Motor neuron (in vitro differentiated cells): Measurements from ENCODE around the gene LRRC66. TPM values are rescaled to one million over a fixed set of nuclear protein-coding genes. Genes with fewer than 3 reads are reported as not detected.

Source experiments
- ATAC-seq, 8 experiments: fragments of 200-7000 bp; cut with Tn5 transposase; replicated peaks in 6 of 8; 2 replicates each; pipeline ENCODE4 v1.8.0; 2021; ENCODE audit warnings: mild to moderate bottlenecking in 8 of 8, moderate library complexity in 8 of 8
- H3K27ac ChIP-seq, 2 donors: fragments of 250-450 bp; sonication (Bioruptor Pico); 2 replicates each; pipeline ENCODE4 v1.9.0; 2021; ENCODE audit warnings: antibody characterized with exemption in 2 of 2, mild to moderate bottlenecking in 2 of 2, moderate library complexity in 1 of 2
- H3K4me1 ChIP-seq, 2 donors: fragments of 250-450 bp; sonication (Bioruptor Pico); replicated peaks in 1 of 2; 2 replicates each; pipeline ENCODE4 v1.6.1; 2021; ENCODE audit warnings: antibody characterized with exemption in 2 of 2, mild to moderate bottlenecking in 2 of 2, moderate library complexity in 1 of 2
- H3K4me3 ChIP-seq, 5 donors: fragments of 250-450 bp; sonication (Bioruptor Pico); 2 replicates each; pipeline ENCODE4 v1.9.0; 2021; ENCODE audit warnings: antibody characterized with exemption in 5 of 5, mild to moderate bottlenecking in 5 of 5, moderate library complexity in 4 of 5
- WGBS, 10 experiments: fragments of 450-650 bp; shearing (Covaris generic); methylation state at CpG; one replicate each; pipeline ENCODE4 v1.0.0; 2022; 5-methylcytosine and 5-hydroxymethylcytosine counted together
- in situ Hi-C, 9 experiments: fragments of 400-800 bp; cut with MboI; loops; one replicate each; pipeline ENCODE4 v1.15.0; 2021; ENCODE audit warnings: low sequenced_read_pairs in 9 of 9, low pct_unique_long_range_greater_than_20kb in 2 of 9; ENCODE audit not compliant: unreplicated experiment in 9 of 9
- total RNA-seq, 8 experiments: library from RNA; unstranded; fragments of 300-600 nt; gene quantifications; 2 replicates each; pipeline versions ENCODE4 v1.2.3 to v1.2.4, GENCODE V29; 2022

LRRC66 gene
- total RNA-seq, 8 experiments from 2014 or later, result 0.11 to 5.5 (median 0.54) TPM

- Histone ChIP-seq H3K4me1 (peaks cover 12 to 27% of the 10 kb centered on the region in 2 donors), H3K4me3 (peak overlapping the region; percentile 53 to 82 (median 66)), H3K27ac (peak overlapping the region; percentile 79 to 83)
- ATAC-seq, result peak; percentile 50 to 74 (median 71)
- WGBS, 10 experiments, result 0% methylated on average over 1 to 8 of the region's 25 CpGs; no CpG with 5 or more reads in 5 of the 10 experiments
- in situ Hi-C loops, result no loop called here
Measured at GRCh38 chr4:52037689-52038102, 17.5 kb upstream of the LRRC66 start.

DNA sequence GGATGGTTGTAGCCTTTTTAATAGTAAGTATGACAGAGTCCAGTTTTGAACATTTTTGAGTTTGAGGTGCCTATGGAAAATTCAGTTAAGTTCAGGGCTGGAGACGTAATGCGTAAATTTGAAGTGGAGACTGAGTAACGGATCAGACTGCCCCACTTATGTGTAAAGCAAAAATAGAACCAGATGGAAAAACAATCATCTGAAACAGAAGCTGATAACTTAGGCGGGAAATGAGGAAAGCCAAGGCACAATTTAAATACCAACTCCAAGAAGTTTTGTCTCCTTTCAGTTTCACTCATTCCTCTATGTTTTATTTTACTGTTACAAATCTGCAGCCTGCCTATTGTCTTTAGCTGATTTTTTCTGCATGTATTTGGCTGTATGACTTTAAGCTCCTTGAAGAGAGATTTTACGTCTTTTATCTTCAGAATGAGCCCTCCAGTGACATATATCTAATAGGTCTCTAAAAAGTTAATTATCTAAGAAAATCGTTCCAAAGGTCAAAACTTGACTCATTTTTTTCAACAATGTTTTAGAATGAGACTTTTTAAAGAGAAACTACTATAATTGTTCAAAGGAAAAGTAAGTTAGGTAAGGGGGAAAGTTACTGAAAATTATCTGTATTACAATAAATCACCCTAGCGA lies 16.8 kb upstream of the LRRC66 start:
- no peak for ATAC-seq
- 11 to 78% (median 43%) methylated on average over 3 to 7 of the region's 7 CpGs; no CpG with 5 or more reads in 1 of the 10 experiments for WGBS, 10 experiments
- in situ Hi-C loops, result no loop called here
- H3K4me1 ChIP-seq, result peaks cover 12 to 27% of the 10 kb centered on the region in 2 donors
- peak overlapping the region; percentile 53 to 82 (median 66) for H3K4me3 ChIP-seq
- no peak overlapping the region for H3K27ac ChIP-seq

DNA sequence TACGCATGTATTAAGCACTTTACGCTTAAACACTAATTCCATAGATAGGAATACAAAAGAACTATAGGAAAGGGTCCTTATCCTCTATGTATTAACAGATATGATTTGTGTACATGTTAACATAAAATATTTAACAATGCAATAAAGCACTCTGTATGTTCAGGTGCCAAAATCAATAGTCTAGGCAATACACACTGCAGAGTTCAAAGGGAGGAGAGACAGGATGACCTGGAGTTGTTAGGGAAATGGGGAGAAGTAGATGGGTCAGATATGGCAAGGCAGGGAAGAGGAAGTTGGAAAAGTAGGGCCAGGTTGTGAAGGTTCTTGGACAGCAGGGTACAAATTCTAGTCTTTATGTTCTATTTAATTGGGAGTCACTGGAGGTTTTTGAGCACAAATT lies 15.0 kb upstream of the LRRC66 start:
- 70 to 100% (median 100%) methylated on average over 1 to 2 of the region's 2 CpGs; no CpG with 5 or more reads in 1 of the 10 experiments for WGBS, 10 experiments
- Histone ChIP-seq H3K4me3 (no peak overlapping the region), H3K27ac (no peak overlapping the region), H3K4me1 (peaks cover 12 to 27% of the 10 kb centered on the region in 2 donors)
- ATAC-seq, result no peak
- in situ Hi-C loops, result no loop called here

DNA sequence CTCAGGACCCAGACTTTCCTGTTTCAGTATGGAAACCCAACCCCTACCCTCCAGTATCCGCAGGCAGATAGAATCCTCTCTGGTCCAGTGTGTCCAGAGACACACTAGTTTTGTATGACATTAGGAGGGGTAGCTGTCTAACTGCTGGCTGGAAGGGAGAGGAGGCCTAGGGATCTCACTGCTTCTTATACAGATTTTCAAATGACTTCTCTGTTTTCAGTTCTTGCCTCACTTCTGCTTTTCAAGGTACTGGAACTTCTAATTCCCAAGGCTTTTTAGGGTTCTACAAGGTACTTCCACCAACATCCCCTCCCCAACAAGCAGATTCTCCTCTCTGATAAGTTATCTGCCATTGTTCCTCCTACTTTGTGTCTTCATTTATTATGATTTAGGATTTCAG lies 11.8 kb upstream of the LRRC66 start:
- WGBS, 10 experiments, result 100% methylated on average over 1 of the region's 1 CpG; no CpG with 5 or more reads in 9 of the 10 experiments
- H3K27ac ChIP-seq, result no peak overlapping the region
- in situ Hi-C loops, result no loop called here
- no peak for ATAC-seq
- H3K4me1 ChIP-seq, result peaks cover 11 to 16% of the 10 kb centered on the region in 2 donors
- H3K4me3 ChIP-seq, result no peak overlapping the region

GRCh38 chr4:52028970-52029369 lies 8.8 kb upstream of the LRRC66 start:
- 33 to 100% (median 82%) methylated on average over 1 of the region's 1 CpG; no CpG with 5 or more reads in 3 of the 10 experiments for WGBS, 10 experiments
- Histone ChIP-seq H3K4me1 (no peaks in the 10 kb centered on the region), H3K27ac (no peak overlapping the region), H3K4me3 (no peak overlapping the region)
- in situ Hi-C loops, result no loop called here
- ATAC-seq, result peak in 3 of 8 experiments; percentile 47 to 80 (median 76)

GRCh38 chr4:52017814-52018213 lies 2.3 kb downstream of the LRRC66 start:
- Histone ChIP-seq H3K4me1 (no peaks in the 10 kb centered on the region), H3K27ac (no peak overlapping the region), H3K4me3 (no peak overlapping the region)
- no peak for ATAC-seq
- 0 to 100% (median 50%) methylated on average over 1 of the region's 1 CpG; no CpG with 5 or more reads in 4 of the 10 experiments for WGBS, 10 experiments
- in situ Hi-C loops, result no loop called here

DNA sequence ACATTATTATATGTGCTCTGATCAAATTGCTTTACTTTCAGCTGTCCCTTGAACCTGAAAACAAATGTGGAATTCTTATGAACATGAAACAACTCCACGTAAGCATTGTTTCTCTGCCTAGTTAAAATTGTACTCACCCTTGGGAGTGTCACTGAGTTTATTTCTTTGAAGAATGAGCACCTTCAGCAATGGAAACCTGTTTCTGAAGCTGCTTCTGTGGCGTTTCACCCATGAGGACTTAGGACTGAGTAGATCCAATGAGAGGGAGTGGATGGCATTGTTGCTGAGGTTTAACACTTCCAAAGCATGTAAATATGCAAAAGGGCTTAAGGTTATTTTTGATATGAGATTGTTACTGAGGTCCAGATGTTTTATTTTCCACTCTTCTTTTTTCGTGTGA lies 3.2 kb downstream of the LRRC66 start:
- Histone ChIP-seq H3K4me1 (no peaks in the 10 kb centered on the region), H3K27ac (no peak overlapping the region), H3K4me3 (no peak overlapping the region)
- WGBS, 10 experiments, result 30 to 100% (median 76%) methylated on average over 2 to 3 of the region's 3 CpGs; no CpG with 5 or more reads in 1 of the 10 experiments
- in situ Hi-C loops, result no loop called here
- ATAC-seq, result peak in 2 of 8 experiments; percentile 10 to 17

DNA sequence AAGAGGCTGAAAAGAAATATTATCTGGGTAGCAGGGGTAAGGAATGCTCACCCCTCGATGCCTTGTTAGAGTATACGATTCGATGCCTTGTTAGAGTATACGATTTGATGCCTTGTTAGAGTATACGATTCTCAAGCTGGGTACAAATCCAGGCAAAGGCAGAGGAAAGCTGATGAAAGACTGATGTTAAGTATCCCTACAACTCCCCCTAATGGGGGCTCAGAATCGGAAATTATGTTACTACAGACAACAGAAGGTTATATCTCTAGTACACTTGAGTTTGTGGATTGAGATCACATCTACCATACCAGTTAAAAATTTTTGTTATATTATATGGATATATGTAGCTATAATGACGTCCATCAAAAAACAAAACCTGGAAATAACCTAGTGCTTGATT lies 4.8 kb downstream of the LRRC66 start:
- in situ Hi-C loops, result no loop called here

GRCh38 chr4:52014903-52015302 lies 5.3 kb downstream of the LRRC66 start:
- in situ Hi-C loops, result no loop called here
- H3K27ac ChIP-seq, result no peak overlapping the region
- no peak for ATAC-seq
- H3K4me1 ChIP-seq, result no peaks in the 10 kb centered on the region
- no peak overlapping the region for H3K4me3 ChIP-seq
- WGBS, 10 experiments, result 20 to 60% (median 33%) methylated on average over 1 of the region's 1 CpG; no CpG with 5 or more reads in 6 of the 10 experiments

More for the DNA sequence above, 4.8 kb downstream of the LRRC66 start:
- H3K27ac ChIP-seq, result no peak overlapping the region
- peak in 4 of 8 experiments; percentile 20 to 47 (median 34) for ATAC-seq
- H3K4me3 ChIP-seq, result no peak overlapping the region
- WGBS, 10 experiments, result 31 to 93% (median 69%) methylated on average over 1 to 7 of the region's 7 CpGs; no CpG with 5 or more reads in 1 of the 10 experiments
- H3K4me1 ChIP-seq, result no peaks in the 10 kb centered on the region

GRCh38 chr4:52012651-52013050 lies 7.5 kb downstream of the LRRC66 start:
- whole genome bisulfite sequencing, 10 experiments, result 86 to 100% (median 95%) methylated on average over 1 of the region's 1 CpG; no CpG with 5 or more reads in 2 of the 10 experiments
- no peak overlapping the region for H3K27ac ChIP-seq
- no peak for ATAC-seq
- in situ Hi-C loops, result no loop called here
- no peak overlapping the region for H3K4me3 ChIP-seq
- H3K4me1 ChIP-seq, result no peaks in the 10 kb centered on the region

DNA sequence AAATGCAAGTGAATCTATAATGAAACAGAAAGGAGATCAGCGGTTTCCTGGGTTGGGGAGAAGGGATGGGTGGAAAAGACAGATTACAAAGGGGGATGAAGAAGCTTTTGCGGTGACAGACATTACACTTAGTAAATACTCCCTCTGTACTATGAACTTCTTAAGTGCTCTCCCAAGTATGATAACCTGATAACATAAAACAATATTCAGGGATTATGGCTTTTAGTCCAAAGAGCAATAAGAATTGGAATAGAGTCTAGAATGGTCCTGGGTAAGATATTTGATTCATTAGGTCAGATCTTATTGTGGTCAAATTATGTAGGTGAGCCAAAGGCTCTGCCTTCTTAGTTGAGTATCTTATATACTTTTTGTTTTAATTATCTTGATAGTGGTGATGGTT lies 9.2 kb downstream of the LRRC66 start:
- H3K4me3 ChIP-seq, result no peak overlapping the region
- H3K4me1 ChIP-seq, result no peaks in the 10 kb centered on the region
- no peak overlapping the region for H3K27ac ChIP-seq
- WGBS, 10 experiments, result 80 to 100% (median 96%) methylated on average over 1 to 2 of the region's 2 CpGs
- in situ Hi-C loops, result no loop called here
- ATAC-seq, result no peak

GRCh38 chr4:52006887-52007286 lies 13.3 kb downstream of the LRRC66 start:
- Histone ChIP-seq H3K4me3 (no peak overlapping the region), H3K4me1 (no peaks in the 10 kb centered on the region), H3K27ac (no peak overlapping the region)
- WGBS, 10 experiments, result 90 to 100% (median 97%) methylated on average over 1 to 4 of the region's 4 CpGs; no CpG with 5 or more reads in 2 of the 10 experiments
- no peak for ATAC-seq
- in situ Hi-C loops, result no loop called here

GRCh38 chr4:52005604-52006273 lies 14.4 kb downstream of the LRRC66 start:
- no peak overlapping the region for H3K27ac ChIP-seq
- in situ Hi-C loops, result no loop called here
- 83 to 100% (median 100%) methylated on average over 1 of the region's 2 CpGs; no CpG with 5 or more reads in 6 of the 10 experiments for WGBS, 10 experiments
- H3K4me1 ChIP-seq, result no peaks in the 10 kb centered on the region
- peak in 3 of 8 experiments; percentile 57 to 88 (median 72) for ATAC-seq
- no peak overlapping the region for H3K4me3 ChIP-seq
